ENCODE results near the gene TPX2.

Gene TPX2

DNA sequence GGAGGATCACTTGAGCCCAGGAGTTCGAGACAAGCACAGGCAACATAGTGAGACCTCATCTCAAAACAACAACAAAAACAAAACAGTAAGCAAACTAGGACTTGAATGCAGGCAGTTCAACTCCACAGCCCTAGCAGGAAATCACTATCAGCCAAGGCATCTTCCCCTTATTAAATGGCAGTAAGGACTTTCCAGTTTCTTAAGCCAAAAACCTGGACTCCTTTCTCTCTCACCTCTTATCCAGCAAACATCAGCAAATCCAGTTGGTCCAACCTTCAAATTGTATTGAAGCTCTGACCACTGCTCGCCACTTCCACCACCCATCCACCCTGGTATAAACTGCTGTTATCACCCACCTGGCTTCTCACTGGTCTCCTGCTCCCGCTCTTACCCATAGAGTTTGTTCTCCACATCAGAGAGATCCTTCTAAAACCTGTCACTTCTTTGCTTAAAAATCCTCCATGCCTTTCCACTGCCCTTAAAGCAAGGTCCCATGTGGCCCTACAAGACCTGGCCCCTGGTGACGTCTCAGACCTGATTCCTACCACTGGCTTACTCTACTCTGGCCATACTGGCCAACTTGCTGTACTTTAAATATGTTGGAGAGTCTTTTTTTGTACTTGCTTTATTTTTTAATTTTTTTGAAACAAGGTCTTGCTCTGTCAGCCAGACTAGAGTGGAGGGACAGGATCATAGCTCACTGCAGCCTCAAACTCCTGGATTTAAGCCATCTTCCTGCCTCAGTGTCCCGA lies 44.1 kb upstream of the TPX2 start:
- TF ChIP-seq CTCF (IDR thresholded peaks at IDR 0.05; ENCODE audit: borderline replicate concordance, control extremely low read depth, extremely low read depth, insufficient read depth, missing control alignments), result no peak
- in situ Hi-C loops (cut with MboI; ENCODE audit: low sequenced_read_pairs, unreplicated experiment), result no loop called here
- no peak for DNase-seq (ENCODE audit: low spot score)

DNA sequence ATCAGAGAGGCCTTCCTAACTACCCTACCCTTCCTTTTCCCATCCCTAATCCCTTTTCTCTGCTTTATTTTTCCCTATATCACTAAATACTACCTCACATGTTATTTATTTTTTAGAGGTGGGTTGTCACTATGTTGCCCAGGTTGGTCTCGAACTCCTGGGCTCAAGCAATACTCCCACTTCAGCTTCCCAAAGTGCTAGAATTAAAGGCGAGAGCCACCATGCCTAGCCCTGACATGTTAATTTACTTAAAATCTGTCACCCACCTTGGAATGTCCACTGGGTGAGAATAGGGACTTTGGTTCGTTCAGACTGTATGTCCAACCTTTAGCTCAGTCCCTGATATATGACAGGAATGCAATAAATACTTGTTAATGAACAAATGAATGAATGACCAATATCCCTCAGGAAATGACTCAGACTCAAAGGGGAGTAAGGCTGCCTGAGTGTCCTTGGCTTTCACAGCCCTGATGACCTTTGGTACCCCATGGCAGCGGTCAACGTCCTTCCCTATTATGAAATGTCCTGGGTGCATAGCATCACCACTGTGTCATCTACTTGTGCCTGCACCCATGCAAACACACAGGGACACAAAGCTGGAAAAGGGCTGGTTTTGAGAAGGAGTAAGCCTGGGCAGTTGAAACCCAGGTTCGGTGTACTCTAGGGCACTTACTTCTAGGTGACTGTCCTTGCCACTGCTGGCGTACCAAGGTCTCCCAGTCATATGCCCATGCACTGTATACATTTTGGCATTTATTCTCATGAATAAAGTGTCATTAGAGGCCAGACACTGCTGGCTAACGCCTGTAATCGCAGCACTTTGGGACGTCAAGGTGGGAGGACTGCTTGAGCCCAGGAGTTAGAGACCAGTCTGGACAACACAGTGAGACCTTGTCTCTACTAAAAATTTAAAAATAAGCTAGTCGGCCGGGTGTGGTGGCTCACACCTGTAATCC lies 43.0 kb upstream of the TPX2 start:
- TF ChIP-seq CTCF (IDR thresholded peaks at IDR 0.05; ENCODE audit: borderline replicate concordance, control extremely low read depth, extremely low read depth, insufficient read depth, missing control alignments), result no peak
- no peak for DNase-seq (ENCODE audit: low spot score)
- in situ Hi-C loops (cut with MboI; ENCODE audit: low sequenced_read_pairs, unreplicated experiment), result no loop called here

GRCh38 chr20:31698243-31698802 lies 40.8 kb upstream of the TPX2 start:
- no peak for DNase-seq (ENCODE audit: low spot score)
- TF ChIP-seq CTCF (IDR thresholded peaks at IDR 0.05; ENCODE audit: borderline replicate concordance, control extremely low read depth, extremely low read depth, insufficient read depth, missing control alignments), result no peak
- in situ Hi-C loops (cut with MboI; ENCODE audit: low sequenced_read_pairs, unreplicated experiment), result no loop called here

GRCh38 chr20:31698803-31699718 lies 40.0 kb upstream of the TPX2 start:
- in situ Hi-C loops (cut with MboI; ENCODE audit: low sequenced_read_pairs, unreplicated experiment), result no loop called here
- peak; percentile 77 for DNase-seq (ENCODE audit: low spot score)
- TF ChIP-seq CTCF (IDR thresholded peaks at IDR 0.05; ENCODE audit: borderline replicate concordance, control extremely low read depth, extremely low read depth, insufficient read depth, missing control alignments), result no peak

DNA sequence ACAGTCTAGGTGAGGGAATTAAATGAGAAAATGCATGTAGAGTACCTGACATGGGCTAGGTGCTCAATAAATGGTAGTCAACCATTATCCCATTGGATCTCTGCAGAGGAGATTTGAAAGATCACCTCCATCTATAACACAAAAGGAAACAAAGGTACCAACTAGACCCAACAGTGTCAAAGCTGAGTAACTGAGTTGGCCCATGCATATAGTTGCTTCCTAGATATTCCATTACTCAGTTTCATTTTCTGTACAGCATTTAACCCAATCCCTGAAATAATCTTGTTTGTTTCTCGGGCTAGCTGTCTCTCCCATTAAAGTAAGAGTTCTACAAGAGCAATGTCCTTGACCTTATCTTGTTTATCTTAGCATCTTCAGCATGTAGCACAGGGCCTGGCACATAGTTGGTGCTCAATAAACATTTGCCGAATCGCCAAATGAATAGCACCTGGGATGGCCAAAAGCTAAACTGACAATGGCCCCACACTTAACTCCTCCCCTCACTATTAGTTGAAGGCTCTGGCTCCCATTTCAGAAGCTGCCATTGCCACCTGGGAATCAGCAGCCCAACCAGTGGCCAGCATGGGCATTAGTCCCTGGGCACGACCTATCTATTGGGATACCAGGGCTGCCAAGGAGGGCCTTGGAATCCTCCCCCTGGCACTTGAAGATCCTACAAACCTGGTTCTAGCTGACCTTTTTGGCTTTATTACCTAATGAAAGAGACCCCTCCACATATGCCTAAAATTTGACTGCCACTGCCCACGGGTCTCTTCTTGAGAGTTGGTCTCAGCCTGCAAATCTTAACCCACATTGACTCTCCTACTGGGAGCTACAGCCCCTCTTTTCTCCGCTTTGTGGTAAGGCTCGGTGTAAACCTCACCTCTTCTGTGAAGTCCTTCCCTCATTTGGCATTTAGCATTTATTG lies 39.0 kb upstream of the TPX2 start:
- DNase-seq (ENCODE audit: low spot score), result no peak
- TF ChIP-seq CTCF (IDR thresholded peaks at IDR 0.05; ENCODE audit: borderline replicate concordance, control extremely low read depth, extremely low read depth, insufficient read depth, missing control alignments), result no peak
- in situ Hi-C loops (cut with MboI; ENCODE audit: low sequenced_read_pairs, unreplicated experiment), result no loop called here

All from GM13976 (cell line).